ENCODE data around the gene CACNA1F.
A peak's percentile ranks its signal among the peaks of the same experiment; 100 is the strongest.

CACNA1F gene

GRCh38 chrX:49233176-49233575, at the start of gene CACNA1F:
CACNA1F (minus strand) TSS chrX:49233340; CDS start chrX:49233309, 31 bp downstream.
- peak; percentile 79 for DNase-seq (ENCODE audit: low spot score)

DNA sequence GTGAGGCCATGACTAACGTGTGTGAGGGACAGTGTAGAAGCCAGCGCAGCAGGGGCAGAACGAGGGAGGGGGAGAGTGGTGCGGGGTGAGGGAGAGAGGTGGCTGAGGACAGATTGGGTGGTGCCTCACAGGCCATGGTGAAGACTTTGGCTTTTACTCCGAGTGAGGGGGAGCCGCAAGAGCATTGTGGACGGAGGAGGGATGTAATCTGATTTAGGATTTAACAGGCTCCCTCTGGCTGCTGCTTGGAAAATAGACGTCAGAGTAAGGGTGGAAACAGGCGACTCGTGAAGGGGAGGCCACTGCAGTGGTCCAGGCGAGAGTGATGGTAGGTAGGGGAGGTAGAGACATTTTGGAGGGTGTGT, 49.5 kb upstream of the CACNA1F start:
- peak; percentile 66 for DNase-seq (ENCODE audit: low spot score)

DNA sequence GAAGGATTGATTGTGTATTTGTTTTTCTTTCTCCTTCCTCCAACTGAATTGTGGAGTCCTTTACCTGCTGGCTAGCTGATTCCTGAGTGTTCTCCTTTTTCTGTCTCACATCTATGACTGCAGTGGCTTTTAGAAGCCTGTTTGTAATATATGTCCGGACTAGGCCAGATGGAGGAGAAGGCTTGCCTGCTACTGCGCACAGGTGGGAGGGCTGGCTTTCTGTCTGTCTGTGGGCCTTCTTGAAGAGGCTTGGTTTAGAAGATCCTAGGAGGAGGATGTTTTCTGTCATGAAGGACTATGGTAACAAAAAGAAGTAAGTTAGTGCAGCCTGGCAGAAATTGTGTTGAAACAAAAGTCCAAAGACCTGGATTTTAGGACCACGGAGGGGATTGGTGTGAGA, 44.9 kb upstream of the CACNA1F start:
- DNase-seq (ENCODE audit: low spot score), result no peak

DNA sequence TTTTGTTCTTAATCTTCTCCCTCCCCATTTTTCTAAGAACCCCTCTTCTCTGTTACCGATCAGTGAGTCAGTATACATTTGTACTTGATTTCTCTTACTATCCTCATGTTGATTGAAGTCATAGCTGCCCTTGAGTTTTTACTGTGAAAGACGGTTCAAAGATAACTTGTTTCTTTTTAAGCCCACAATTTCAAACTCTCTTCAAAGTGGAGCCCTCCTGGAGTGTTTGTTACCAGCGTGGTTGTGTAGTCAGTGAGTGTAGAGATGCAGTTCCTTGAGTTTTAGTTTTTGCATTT, 44.3 kb upstream of the CACNA1F start:
- DNase-seq (ENCODE audit: low spot score), result no peak

DNA sequence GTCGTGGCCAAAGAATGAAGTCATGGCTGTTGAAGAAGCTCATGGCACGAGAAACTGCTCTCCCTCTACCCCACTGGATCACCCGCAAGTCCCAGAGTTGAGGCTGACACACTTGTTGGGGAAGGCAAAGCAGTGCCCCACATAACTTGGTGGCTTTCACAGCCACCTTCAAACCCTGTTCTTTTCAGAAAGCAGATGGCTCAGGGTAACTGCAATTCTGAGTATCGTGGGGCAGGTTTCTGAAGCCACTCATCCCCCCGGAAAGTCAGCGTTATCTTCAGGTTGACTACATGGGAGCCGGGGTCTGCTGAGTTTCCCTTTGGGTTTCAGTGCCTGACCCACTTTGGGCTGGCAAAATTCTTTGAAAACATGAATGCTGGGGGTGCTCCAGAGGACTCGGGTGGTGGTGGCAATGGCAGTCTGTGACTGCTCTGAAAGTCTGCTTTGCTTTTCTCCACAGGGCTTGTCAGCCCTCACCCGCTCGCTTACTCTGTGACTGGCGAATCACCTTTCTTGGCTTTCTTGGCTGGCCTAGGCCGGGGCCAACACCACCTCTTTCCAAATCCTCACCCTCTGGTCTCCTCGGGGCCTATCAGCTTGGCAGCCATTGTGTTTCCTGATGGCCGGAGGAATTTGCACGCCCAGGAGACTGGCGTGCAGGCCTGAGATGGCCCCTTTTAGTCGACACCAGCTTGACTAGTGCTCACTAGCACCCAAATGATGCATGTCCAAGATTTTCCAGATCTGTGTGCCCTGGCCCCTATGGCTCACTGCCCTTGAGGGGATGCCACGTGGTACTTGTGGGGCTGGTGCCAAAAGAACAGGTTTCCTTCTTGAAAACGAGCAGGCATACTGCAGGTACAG, 43.8 kb upstream of the CACNA1F start:
- no peak for DNase-seq (ENCODE audit: low spot score)

- DNase-seq (ENCODE audit: low spot score), result no peak
Observed at GRCh38 chrX:49276207-49276606, 43.1 kb upstream of the CACNA1F start.

GRCh38 chrX:49273181-49273727, 40.1 kb upstream of the CACNA1F start:
- no peak for DNase-seq (ENCODE audit: low spot score)

GRCh38 chrX:49272421-49272820, 39.3 kb upstream of the CACNA1F start:
- DNase-seq (ENCODE audit: low spot score), result no peak

- no peak for DNase-seq (ENCODE audit: low spot score)
Observed at GRCh38 chrX:49271341-49271740, 38.2 kb upstream of the CACNA1F start.

- no peak for DNase-seq (ENCODE audit: low spot score)
Observed at GRCh38 chrX:49270249-49270921, 37.2 kb upstream of the CACNA1F start.

DNA sequence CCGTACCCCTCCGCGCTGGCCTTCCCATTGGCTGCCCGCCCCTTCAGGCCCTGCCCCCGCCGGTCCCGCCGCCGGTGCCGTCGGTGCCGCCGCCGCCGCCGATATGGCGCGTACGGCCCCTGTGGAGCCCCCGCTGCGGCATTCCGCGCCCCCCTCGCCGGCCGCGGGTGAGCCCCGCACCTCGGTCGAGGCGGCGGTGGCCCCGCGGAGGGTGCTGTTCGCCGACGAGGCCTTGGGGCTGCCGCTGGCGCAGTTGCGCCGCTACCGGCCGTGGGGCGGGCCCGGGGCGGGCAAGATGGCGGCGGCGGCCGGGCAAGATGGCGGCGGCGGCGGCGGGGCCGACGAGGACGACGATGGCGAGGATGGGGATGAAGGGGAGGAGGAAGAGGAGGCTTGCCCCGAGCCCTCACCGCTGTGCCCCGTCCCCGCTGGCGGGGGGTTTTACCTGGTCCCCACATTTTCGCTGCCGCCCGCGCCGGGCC, 36.7 kb upstream of the CACNA1F start, which contains the start of gene PPP1R3F:
Gene PPP1R3F (plus strand): TSS at position 27 of the 482 bp plus-strand sequence. CDS start 77 bp downstream, at position 104.
- DNase-seq (ENCODE audit: low spot score), result no peak

DNA sequence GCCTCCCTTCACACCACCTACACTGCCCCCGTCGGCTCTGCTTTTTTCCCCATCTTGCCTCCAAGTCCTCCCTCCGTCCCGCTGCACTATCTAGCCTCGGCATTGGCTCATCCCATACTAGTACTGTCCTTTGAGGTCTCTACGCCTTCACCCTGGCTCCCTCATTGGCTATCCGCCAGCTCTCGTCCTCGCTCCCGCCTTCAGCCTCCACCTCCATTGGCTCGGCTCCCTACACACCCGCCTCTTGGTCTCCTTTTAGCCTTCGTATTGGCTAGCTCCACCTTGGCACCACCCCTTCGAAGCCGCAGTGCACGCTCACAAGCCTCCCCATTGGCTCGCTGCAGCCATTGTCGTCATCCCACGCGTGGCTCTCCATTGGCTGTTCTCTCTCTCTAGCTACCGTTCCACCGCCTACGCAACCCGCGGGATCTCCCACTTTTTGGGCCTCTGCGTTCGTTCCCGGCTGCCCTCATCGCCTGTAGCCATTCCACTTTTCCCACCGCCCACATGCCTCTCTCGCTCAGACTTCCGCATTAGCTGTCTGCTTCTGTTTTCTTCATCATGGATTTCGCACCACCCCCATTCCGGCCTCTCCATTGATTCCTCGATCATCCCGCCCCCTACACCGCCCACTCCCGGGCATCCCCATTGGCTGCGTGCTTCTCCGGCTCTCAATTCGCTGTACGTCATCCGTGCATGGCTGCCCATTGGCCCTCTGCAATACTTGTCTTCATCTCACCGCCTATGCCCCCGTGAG, 36.0 kb upstream of the CACNA1F start:
- DNase-seq (ENCODE audit: low spot score), result peak; percentile 91

- no peak for DNase-seq (ENCODE audit: low spot score)
Observed at GRCh38 chrX:49268702-49269009, 35.5 kb upstream of the CACNA1F start.

DNA sequence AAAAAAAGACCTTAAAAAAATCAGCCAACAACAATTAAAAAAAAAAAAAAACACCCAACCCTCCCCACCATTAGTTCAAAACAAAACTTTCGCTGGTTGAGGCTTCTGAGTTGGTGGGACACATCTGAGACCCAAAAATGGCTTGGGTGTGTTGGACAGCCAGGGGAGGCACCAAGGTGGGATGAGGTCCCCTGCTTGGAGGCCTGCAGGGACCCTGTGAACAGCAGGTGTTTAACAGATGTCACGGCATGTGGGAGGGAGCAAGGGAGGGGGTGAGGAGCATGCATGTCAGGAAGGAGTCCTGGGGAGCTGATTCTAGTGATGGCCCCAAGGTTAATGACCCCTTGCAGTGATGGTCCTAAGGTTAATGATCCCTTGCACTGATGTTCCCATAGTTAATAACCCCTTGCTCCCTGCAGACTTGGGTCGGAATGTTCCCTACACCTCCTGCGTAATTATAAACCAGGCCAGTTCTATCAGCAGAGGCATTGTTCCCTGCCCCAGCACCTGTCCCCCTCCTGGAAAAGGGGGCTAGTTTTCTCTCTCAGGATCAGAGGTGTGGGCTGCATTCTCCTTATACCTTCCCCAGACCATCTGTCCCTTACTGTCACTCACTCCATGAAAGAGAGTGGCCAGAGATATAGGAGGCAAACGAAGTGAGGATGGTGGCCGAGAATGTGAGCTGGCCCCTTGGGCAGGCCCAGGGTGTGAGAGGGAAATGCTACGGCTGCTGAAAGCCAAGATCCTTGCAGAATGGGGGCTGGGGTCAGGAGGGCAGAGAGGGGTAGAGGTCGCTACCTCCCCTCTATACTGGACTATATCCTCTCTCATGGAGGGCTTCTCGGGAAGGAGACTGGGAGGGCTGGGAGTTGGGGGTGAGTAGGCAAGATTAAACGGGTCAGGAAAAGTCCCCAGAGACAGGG, 33.6 kb upstream of the CACNA1F start:
- DNase-seq (ENCODE audit: low spot score), result no peak

DNA sequence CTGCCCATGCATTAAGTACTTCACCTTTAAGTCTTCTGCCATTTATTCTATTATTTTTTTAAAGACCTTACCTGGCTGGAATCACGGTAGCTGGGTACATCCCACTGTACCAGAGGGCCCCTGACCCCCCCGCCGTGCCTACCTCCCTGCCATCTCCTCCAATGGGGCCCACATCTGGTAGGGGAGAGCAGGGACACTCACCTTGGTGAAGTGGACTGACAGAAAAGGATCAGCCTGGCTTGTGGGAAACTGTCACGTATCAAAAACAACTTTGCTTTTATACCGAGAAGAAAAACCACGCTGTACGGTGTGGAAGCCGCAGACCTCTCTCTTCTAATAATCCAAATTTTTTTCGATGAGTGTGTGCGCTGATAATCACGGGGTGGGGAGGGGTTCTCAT, 31.3 kb upstream of the CACNA1F start, which contains the start of gene FOXP3:
Gene FOXP3 (minus strand): TSS at position 251 of the 400 bp plus-strand sequence. CDS start 6,205 bp downstream, outside the sequence.
- no peak for DNase-seq (ENCODE audit: low spot score)

DNA sequence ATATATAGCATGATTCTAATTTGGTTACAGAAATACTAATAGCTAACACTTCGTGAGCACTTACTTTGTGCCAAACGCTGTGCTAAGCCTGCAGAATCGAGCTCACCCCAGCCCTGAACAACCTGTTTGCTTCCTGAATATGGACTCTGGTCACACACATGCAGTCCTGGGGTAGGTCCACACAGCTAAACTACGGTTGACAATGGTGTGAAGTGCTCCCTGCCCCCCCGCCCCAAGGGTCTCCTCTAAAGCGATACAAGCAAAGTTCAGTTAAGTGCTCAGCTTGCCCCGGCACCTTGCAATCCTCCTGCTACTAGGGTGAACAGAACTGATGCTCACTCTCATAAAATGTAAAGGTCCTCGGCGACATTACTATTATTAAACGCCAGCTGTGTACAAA, 30.5 kb upstream of the CACNA1F start:
- no peak for DNase-seq (ENCODE audit: low spot score)

GRCh38 chrX:49262603-49263002, 29.5 kb upstream of the CACNA1F start:
- no peak for DNase-seq (ENCODE audit: low spot score)

GRCh38 chrX:49260221-49260985, 27.3 kb upstream of the CACNA1F start:
- DNase-seq (ENCODE audit: low spot score), result no peak

DNA sequence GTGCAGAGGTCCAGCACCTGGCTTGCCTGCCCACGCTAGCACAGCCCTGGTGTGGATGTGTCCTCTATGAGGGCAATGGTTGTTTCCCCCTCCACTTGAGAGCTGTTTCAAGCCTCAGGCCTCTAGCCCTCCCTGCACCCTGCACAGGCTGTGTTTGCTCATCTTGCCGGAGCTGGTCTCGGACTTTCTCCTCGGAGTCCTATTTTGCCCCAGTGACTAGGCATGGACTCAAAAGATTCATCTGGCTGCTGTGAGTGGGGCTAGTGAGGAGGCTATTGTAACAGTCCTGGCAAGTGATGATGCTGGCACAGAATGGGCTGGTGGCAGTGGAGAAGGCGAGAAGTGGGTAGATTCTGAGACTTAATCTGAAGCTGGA, 25.6 kb upstream of the CACNA1F start:
- no peak for DNase-seq (ENCODE audit: low spot score)
